GM12878 (cell line): ENCODE measurements around the gene CPT1C. TPM values are rescaled to one million over a fixed set of nuclear protein-coding genes. Genes with fewer than 3 reads are reported as not detected.
A peak's percentile ranks its signal among the peaks of the same experiment; 100 is the strongest.

Source experiments
- ATAC-seq: fragments of 200-7000 bp; cut with Tn5 transposase; 3 replicates; pipeline ENCODE4 v1.9.1; 2020; ENCODE audit warnings: mild to moderate bottlenecking, moderate library complexity
- BruUV-seq: library from RNA; stranded (reverse); fragments of 400-500 nt; replicated peaks from 2 replicates; lab custom pipeline; 2021; lab: Mats Ljungman, UMichigan
- CTCF ChIA-PET: fragments of 300-600 bp; sonication (Branson Sonifier 250); formaldehyde crosslinking; extraction: SDS; loops from one replicate; lab custom pipeline; 2021; ENCODE audit warnings: inconsistent platforms; lab: Yijun Ruan, JAX
- POLR2A ChIA-PET: fragments of 350-600 bp; formaldehyde crosslinking; extraction: SDS; loops from one replicate; lab custom pipeline; 2021; ENCODE audit warnings: inconsistent platforms; lab: Charles Lee
- RAD21 ChIA-PET: fragments of 300-600 bp; sonication (Branson Sonifier 250); formaldehyde crosslinking; loops from one replicate; lab custom pipeline; 2023; ENCODE audit warnings: antibody characterized with exemption; ENCODE audit not compliant: unreplicated experiment; lab: Charles Lee
- SMC1A ChIA-PET: fragments of 300-600 bp; sonication (Branson Sonifier 250); formaldehyde crosslinking; loops from one replicate; lab custom pipeline; 2023; ENCODE audit not compliant: unreplicated experiment, uncharacterized antibody; lab: Charles Lee
- DNase-seq: peaks from one replicate; pipeline ENCODE4 v3.0.0-alpha.2; 2011; ENCODE audit warnings: low read depth, low spot score
- FAIRE-seq: peaks from 3 replicates; lab custom pipeline; 2011; peaks lifted over from hg19 to GRCh38; lab: Jason Lieb, UNC
- H2AFZ ChIP-seq: 2 replicates; pipeline ENCODE4 v1.6.0; 2011; ENCODE audit warnings: low read depth, low read length, control low read depth; ENCODE audit not compliant: control insufficient read depth
- H3K27ac ChIP-seq: 2 replicates; pipeline ENCODE4 v1.5.1; 2011; ENCODE audit warnings: control low read depth; ENCODE audit not compliant: control insufficient read depth, insufficient read depth
- H3K27me3 ChIP-seq, 2 experiments: replicated peaks in 1 of 2; 2 replicates each; pipeline versions ENCODE4 v1.6.0 to v1.6.1; 2011; ENCODE audit warnings: low read length in 1 of 2; ENCODE audit not compliant: control insufficient read depth in 2 of 2, insufficient read depth in 2 of 2
- H3K36me3 ChIP-seq, 2 experiments: 2 replicates each; pipeline ENCODE4 v1.5.1; 2011; ENCODE audit warnings: low read length in 1 of 2; ENCODE audit not compliant: control insufficient read depth in 2 of 2, insufficient read depth in 2 of 2
- H3K4me1 ChIP-seq: 2 replicates; pipeline ENCODE4 v1.6.1; 2011; ENCODE audit warnings: mild to moderate bottlenecking, low read length, moderate library complexity, mixed read lengths; ENCODE audit not compliant: control insufficient read depth, insufficient read depth
- H3K4me2 ChIP-seq: 2 replicates; pipeline ENCODE4 v1.6.0; 2011; ENCODE audit warnings: control low read depth; ENCODE audit not compliant: control insufficient read depth, insufficient read depth
- H3K4me3 ChIP-seq: fragments of 200-600 bp; sonication (generic); 2 replicates; pipeline ENCODE4 v1.5.1; 2016
- H3K79me2 ChIP-seq: 2 replicates; pipeline ENCODE4 v1.6.0; 2011; ENCODE audit warnings: low read length; ENCODE audit not compliant: control insufficient read depth, insufficient read depth
- H3K9ac ChIP-seq: 2 replicates; pipeline ENCODE4 v1.8.0; 2011; ENCODE audit warnings: low read length, control low read depth, mixed read lengths; ENCODE audit not compliant: control insufficient read depth, insufficient read depth
- H3K9me3 ChIP-seq: replicated peaks from 3 replicates; pipeline ENCODE4 v1.5.1; 2011; ENCODE audit warnings: mild to moderate bottlenecking, low read length; ENCODE audit not compliant: control insufficient read depth, insufficient read depth
- H4K20me1 ChIP-seq: 2 replicates; pipeline ENCODE4 v1.6.0; 2011; ENCODE audit not compliant: control insufficient read depth, insufficient read depth
- CHD1 ChIP-seq: IDR thresholded peaks from 2 replicates; pipeline ENCODE4 v1.6.1; 2012; ENCODE audit warnings: low read depth, low read length, improper control_type of control experiment
- EED ChIP-seq: sonication (generic); IDR thresholded peaks from 2 replicates; pipeline ENCODE4 v1.6.1; 2016; ENCODE audit warnings: antibody characterized with exemption, low read depth
- ELK1 ChIP-seq: IDR thresholded peaks from 2 replicates; pipeline ENCODE4 v1.6.1; 2012; ENCODE audit warnings: low read depth, low read length, improper control_type of control experiment
- FOXK2 ChIP-seq: fragments of 450-650 bp; IDR thresholded peaks from 2 replicates; pipeline ENCODE4 v1.6.1; 2017; ENCODE audit warnings: mild to moderate bottlenecking, moderate library complexity
- GABPA ChIP-seq: IDR thresholded peaks from 2 replicates; pipeline ENCODE4 v1.6.1; 2014; ENCODE audit warnings: antibody characterized with exemption, low read depth, mild to moderate bottlenecking, inconsistent platforms
- HDAC2 ChIP-seq: fragments of 200-600 bp; sonication (generic); IDR thresholded peaks from 2 replicates; pipeline ENCODE4 v1.6.1; 2017
- JUND ChIP-seq: IDR thresholded peaks from 2 replicates; pipeline ENCODE4 v1.6.1; 2012; ENCODE audit warnings: low read depth, mild to moderate bottlenecking, low read length, improper control_type of control experiment, moderate library complexity
- MAX ChIP-seq: IDR thresholded peaks from 2 replicates; pipeline ENCODE4 v1.6.1; 2012; ENCODE audit warnings: low read depth, low read length, improper control_type of control experiment
- SRF ChIP-seq, 2 experiments: IDR thresholded peaks; 2 replicates each; pipeline ENCODE4 v1.6.1; 2011; ENCODE audit warnings: low read depth in 2 of 2, low read length in 2 of 2, mild to moderate bottlenecking in 1 of 2, moderate library complexity in 1 of 2
- TARDBP ChIP-seq: IDR thresholded peaks from 2 replicates; pipeline ENCODE4 v1.6.1; 2016; ENCODE audit warnings: borderline replicate concordance
- WGBS: methylation state at CpG from one replicate; pipeline ENCODE4 v1.1.6; 2016; ENCODE audit warnings: low lambda C conversion rate; ENCODE audit not compliant: insufficient replicate concordance, insufficient coverage; ENCODE audit errors: missing lambda C conversion rate; 5-methylcytosine and 5-hydroxymethylcytosine counted together
- in situ Hi-C: fragments of 300-500 bp; cut with MboI; formaldehyde crosslinking; loops from 9 replicates; pipeline ENCODE4 v1.14.3; 2018; ENCODE audit warnings: mixed read lengths
- intact Hi-C: fragments of 100-400 bp; cut with micrococcal nuclease; formaldehyde crosslinking; loops from one replicate; pipeline ENCODE4 v1.14.2; 2022; ENCODE audit not compliant: unreplicated experiment
- polyA plus RNA-seq, 11 experiments: library from polyadenylated mRNA; depleted of rRNA in 4 of 11; unstranded in 6 of 11; stranded (reverse) in 5 of 11; fragments of >200 nt; fragmentation: Nextera tagmentation in 4 of 11; fragmentation: Illumina TruSeq in 1 of 11; extraction: Ambion mirVana in 4 of 11; extraction: Trizol in 1 of 11; gene quantifications; 1 replicate in 1 of 11; 2 replicates in 10 of 11; pipeline versions ENCODE4 v1.2.1 to v1.2.3, GENCODE V29; 2011 to 2016; ENCODE audit warnings: inconsistent platforms in 2 of 11, missing spikeins in 2 of 11, low read depth in 1 of 11
- total RNA-seq, 4 experiments: library from RNA; depleted of rRNA in 3 of 4; stranded (reverse); fragments of >200 nt in 3 of 4; fragmentation: Illumina TruSeq in 1 of 4; extraction: Trizol in 1 of 4; gene quantifications; 2 replicates each; pipeline versions ENCODE4 v1.2.1 to v1.2.3, GENCODE V29; 2013 to 2021
- TF ChIP-seq, protein P1 (sequence below): IDR thresholded peaks from 2 replicates; pipeline ENCODE4 v1.6.1; 2012; ENCODE audit warnings: improper control_type of control experiment, low read depth, low read length; ENCODE audit not compliant: insufficient replicate concordance

The CPT1C gene
- total and polyA plus RNA-seq, 10 of the 15 experiments (the other 5 are each of a cell fraction or from before 2014, with no cell fraction given) = 0.04 to 0.56 (median 0.21) TPM; not detected in 3

GRCh38 chr19:49741210-49741844 is 50.4 kb downstream of the CPT1C start:
- BruUV-seq = no TSS peak
- ChIA-PET CTCF (interaction anchor here (1.5 kb wide), 1 partner anchor 70 kb away, joined by 3 read pairs; no protein-coding TSS in a partner anchor), POLR2A (no interaction called here), SMC1A (no interaction called here), RAD21 (no interaction called here)
- intact Hi-C loops = no loop called here
- whole genome bisulfite sequencing = 62% methylated on average over 9 of the region's 9 CpGs
- FAIRE-seq = no peak
- H3K9me3 ChIP-seq = no peaks in the 10 kb centered on the region; the same call in 2 of the 3 replicates
- no peak overlapping the region for H3K9ac ChIP-seq
- DNase-seq = no peak
- TF ChIP-seq ELK1 = no peak
- TF ChIP-seq EED = no peak
- no peak for TF ChIP-seq JUND
- no peak for TF ChIP-seq FOXK2
- H4K20me1 ChIP-seq = no peaks in the 10 kb centered on the region
- no peak overlapping the region for H3K4me3 ChIP-seq
- no peak overlapping the region for H3K27ac ChIP-seq
- no peak overlapping the region for H2AFZ ChIP-seq
- no peaks in the 10 kb centered on the region for H3K79me2 ChIP-seq
- H3K27me3 ChIP-seq = no peaks in the 10 kb centered on the region
- ATAC-seq = no peak
- H3K4me1 ChIP-seq = no peaks in the 10 kb centered on the region
- in situ Hi-C loops = no loop called here
- H3K4me2 ChIP-seq = no peak overlapping the region
- no peaks in the 10 kb centered on the region for H3K36me3 ChIP-seq

DNA sequence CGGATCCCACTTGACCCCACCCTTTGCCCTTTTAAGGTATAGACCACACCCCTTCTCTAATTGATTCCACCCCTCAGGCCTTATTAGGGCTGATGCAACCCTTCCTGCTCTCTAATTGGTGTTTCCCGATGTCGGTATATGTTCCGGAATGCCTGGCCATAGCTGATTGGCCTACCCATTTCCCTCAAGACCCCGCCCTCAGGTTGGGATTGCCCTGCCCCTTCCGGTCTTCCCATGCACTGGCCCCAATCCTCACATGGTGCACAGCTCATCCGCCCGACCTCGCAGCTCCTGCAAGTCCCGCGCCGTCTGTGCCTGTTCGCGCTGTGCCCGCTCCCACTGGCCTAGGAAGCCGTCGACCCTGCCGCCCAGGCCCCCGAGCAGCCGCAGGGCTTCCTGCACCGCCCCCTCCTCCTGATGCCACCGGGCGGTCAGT is 54.0 kb downstream of the CPT1C start:
- H3K79me2 ChIP-seq = no peaks in the 10 kb centered on the region
- ChIA-PET CTCF (interaction anchor here (1.3 kb wide), 1 partner anchor 16 kb away, joined by 5 read pairs; no protein-coding TSS in a partner anchor), POLR2A (no interaction called here), SMC1A (no interaction called here), RAD21 (no interaction called here)
- H3K36me3 ChIP-seq = no peaks in the 10 kb centered on the region
- H3K27ac ChIP-seq = no peak overlapping the region
- WGBS = 77% methylated on average over 21 of the region's 23 CpGs
- intact Hi-C loops = no loop called here
- H3K27me3 ChIP-seq = no peaks in the 10 kb centered on the region
- no peak overlapping the region for H2AFZ ChIP-seq
- BruUV-seq = no TSS peak
- no peak for ATAC-seq
- H3K4me1 ChIP-seq = no peaks in the 10 kb centered on the region
- no peaks in the 10 kb centered on the region for H4K20me1 ChIP-seq
- no peak overlapping the region for H3K4me2 ChIP-seq
- no peak for TF ChIP-seq GABPA
- TF ChIP-seq CHD1 = no peak
- TF ChIP-seq, protein P1, sequence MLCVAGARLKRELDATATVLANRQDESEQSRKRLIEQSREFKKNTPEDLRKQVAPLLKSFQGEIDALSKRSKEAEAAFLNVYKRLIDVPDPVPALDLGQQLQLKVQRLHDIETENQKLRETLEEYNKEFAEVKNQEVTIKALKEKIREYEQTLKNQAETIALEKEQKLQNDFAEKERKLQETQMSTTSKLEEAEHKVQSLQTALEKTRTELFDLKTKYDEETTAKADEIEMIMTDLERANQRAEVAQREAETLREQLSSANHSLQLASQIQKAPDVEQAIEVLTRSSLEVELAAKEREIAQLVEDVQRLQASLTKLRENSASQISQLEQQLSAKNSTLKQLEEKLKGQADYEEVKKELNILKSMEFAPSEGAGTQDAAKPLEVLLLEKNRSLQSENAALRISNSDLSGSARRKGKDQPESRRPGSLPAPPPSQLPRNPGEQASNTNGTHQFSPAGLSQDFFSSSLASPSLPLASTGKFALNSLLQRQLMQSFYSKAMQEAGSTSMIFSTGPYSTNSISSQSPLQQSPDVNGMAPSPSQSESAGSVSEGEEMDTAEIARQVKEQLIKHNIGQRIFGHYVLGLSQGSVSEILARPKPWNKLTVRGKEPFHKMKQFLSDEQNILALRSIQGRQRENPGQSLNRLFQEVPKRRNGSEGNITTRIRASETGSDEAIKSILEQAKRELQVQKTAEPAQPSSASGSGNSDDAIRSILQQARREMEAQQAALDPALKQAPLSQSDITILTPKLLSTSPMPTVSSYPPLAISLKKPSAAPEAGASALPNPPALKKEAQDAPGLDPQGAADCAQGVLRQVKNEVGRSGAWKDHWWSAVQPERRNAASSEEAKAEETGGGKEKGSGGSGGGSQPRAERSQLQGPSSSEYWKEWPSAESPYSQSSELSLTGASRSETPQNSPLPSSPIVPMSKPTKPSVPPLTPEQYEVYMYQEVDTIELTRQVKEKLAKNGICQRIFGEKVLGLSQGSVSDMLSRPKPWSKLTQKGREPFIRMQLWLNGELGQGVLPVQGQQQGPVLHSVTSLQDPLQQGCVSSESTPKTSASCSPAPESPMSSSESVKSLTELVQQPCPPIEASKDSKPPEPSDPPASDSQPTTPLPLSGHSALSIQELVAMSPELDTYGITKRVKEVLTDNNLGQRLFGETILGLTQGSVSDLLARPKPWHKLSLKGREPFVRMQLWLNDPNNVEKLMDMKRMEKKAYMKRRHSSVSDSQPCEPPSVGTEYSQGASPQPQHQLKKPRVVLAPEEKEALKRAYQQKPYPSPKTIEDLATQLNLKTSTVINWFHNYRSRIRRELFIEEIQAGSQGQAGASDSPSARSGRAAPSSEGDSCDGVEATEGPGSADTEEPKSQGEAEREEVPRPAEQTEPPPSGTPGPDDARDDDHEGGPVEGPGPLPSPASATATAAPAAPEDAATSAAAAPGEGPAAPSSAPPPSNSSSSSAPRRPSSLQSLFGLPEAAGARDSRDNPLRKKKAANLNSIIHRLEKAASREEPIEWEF = no peak
- no peak for TF ChIP-seq TARDBP
- no peak for TF ChIP-seq MAX
- TF ChIP-seq SRF (IDR thresholded peaks at IDR 0.05; ENCODE audit: low read depth in 2 of 2, low read length in 2 of 2) = peak in 1 of 2 experiments; percentile 64; a peak in 1 of 4 replicates
- TF ChIP-seq HDAC2 = no peak
- no peak for DNase-seq
- no peak for FAIRE-seq
- H3K9ac ChIP-seq = no peak overlapping the region
- H3K9me3 ChIP-seq = no peaks in the 10 kb centered on the region; the same call in 2 of the 3 replicates
- in situ Hi-C loops = no loop called here
- no peak overlapping the region for H3K4me3 ChIP-seq
